HG03066 (cell line): ENCODE measurements around the gene POLA2.

Experiments used
- ATAC-seq: cut with Tn5 transposase; IDR thresholded peaks from one replicate; pipeline ENCODE4 v1.9.1; 2021; ENCODE audit warnings: low read depth; ENCODE audit not compliant: unreplicated experiment

Gene POLA2

GRCh38 chr11:65304613-65305012 lies 42.9 kb downstream of the POLA2 start:
- no peak for ATAC-seq

GRCh38 chr11:65305501-65306268 lies 43.9 kb downstream of the POLA2 start:
- ATAC-seq: no peak

- no peak for ATAC-seq
Observed at GRCh38 chr11:65307298-65308229, 45.8 kb downstream of the POLA2 start.

GRCh38 chr11:65308281-65308891 lies 46.6 kb downstream of the POLA2 start:
- ATAC-seq: no peak

- ATAC-seq: no peak
Observed at GRCh38 chr11:65309006-65309405, 47.2 kb downstream of the POLA2 start.

- ATAC-seq: no peak
Observed at GRCh38 chr11:65310215-65310614, 48.5 kb downstream of the POLA2 start.

- ATAC-seq: no peak
Observed at GRCh38 chr11:65310736-65311135, 49.0 kb downstream of the POLA2 start.

GRCh38 chr11:65311170-65311678 lies 49.5 kb downstream of the POLA2 start:
- ATAC-seq: no peak

- peak; percentile 82 for ATAC-seq
Observed at GRCh38 chr11:65314501-65315203, 52.9 kb downstream of the POLA2 start, which contains the start of gene CDC42EP2. Gene CDC42EP2 (plus strand): TSS chr11:65314866. CDS start chr11:65320899, 6,033 bp downstream.

- ATAC-seq: peak; percentile 12
Observed at GRCh38 chr11:65315204-65315865, 53.6 kb downstream of the POLA2 start.

- ATAC-seq: no peak
Observed at GRCh38 chr11:65315866-65316226, 54.1 kb downstream of the POLA2 start.

- ATAC-seq: no peak
Observed at GRCh38 chr11:65316227-65317024, 54.7 kb downstream of the POLA2 start.

- ATAC-seq: no peak
Observed at GRCh38 chr11:65317025-65317786, 55.4 kb downstream of the POLA2 start.

GRCh38 chr11:65320386-65321075 lies 58.8 kb downstream of the POLA2 start:
- ATAC-seq: no peak

GRCh38 chr11:65321076-65321475 lies 59.3 kb downstream of the POLA2 start:
- no peak for ATAC-seq

- no peak for ATAC-seq
Observed at GRCh38 chr11:65321828-65322485, 60.2 kb downstream of the POLA2 start.

- no peak for ATAC-seq
Observed at GRCh38 chr11:65323813-65324212, 62.1 kb downstream of the POLA2 start.
